Measurements from ENCODE around the gene STPG1. TPM values are rescaled to one million over a fixed set of nuclear protein-coding genes. Genes with fewer than 3 reads are reported as not detected.

The STPG1 gene
- total and polyA plus RNA-seq, 2 of the 13 experiments (the other 11 are each of a cell fraction or from before 2014, with no cell fraction given), result 3.4 to 4.3 TPM

DNA sequence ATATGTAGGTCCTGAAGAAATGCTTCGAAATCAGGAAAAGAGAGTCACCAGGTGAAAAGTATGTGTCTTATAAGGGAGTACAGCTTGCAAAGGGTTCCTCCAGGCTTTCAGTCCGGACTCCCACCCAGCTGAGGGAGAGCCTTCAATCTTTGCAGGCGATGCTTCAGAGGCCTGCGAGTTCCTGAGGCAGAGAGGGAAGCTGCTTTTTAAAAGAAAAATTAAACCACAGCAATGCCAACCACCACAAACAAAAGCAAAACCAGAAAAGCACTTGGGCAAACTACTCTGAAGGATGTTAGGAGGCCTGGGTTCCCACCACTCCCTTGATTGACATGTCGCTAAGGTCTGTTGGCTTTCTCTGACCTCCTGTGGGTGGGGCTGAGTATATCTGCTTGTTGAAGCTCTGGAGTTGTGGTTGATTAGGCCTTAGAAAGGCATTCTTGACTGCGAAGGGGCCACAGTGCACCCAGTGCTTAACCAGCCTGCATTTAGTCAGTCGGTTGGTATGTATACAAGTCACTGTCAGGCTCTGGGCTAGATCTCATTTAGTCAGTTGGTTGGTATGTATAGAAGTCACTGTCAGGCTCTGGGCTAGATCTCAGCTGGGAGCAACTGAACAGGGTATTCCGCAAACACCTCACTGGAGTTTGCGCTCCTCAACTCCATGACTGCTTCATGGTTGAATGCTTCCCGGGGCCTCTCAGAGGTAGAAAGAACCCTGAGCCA is 3.2 kb upstream of the STPG1 start (continued):
- TF ChIP-seq, protein P1, sequence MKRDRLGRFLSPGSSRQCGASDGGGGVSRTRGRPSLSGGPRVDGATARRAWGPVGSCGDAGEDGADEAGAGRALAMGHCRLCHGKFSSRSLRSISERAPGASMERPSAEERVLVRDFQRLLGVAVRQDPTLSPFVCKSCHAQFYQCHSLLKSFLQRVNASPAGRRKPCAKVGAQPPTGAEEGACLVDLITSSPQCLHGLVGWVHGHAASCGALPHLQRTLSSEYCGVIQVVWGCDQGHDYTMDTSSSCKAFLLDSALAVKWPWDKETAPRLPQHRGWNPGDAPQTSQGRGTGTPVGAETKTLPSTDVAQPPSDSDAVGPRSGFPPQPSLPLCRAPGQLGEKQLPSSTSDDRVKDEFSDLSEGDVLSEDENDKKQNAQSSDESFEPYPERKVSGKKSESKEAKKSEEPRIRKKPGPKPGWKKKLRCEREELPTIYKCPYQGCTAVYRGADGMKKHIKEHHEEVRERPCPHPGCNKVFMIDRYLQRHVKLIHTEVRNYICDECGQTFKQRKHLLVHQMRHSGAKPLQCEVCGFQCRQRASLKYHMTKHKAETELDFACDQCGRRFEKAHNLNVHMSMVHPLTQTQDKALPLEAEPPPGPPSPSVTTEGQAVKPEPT (CRISPR knock-in tag; IDR thresholded peaks at IDR 0.05; ENCODE audit: low read depth), result 0 out of 2 replicates have a peak, but pooled peaks have one; percentile 21
- TF ChIP-seq ZSCAN29 (CRISPR knock-in tag; conservative IDR thresholded peaks at IDR 0.05) (0 out of 2 replicates have a peak, but pooled peaks have one; percentile 4), TEAD3 (CRISPR knock-in tag; optimal IDR thresholded peaks at IDR 0.05; ENCODE audit: borderline replicate concordance) (peak; percentile 55), FOSL2 (CRISPR knock-in tag; IDR thresholded peaks at IDR 0.05) (peak; percentile 18; the same call in 1 of the 2 replicates), RARG (CRISPR knock-in tag; IDR thresholded peaks at IDR 0.05; ENCODE audit: low read depth) (no peak), TP53 (CRISPR knock-in tag; conservative IDR thresholded peaks at IDR 0.05) (no peak), ZNF3 (CRISPR knock-in tag; IDR thresholded peaks at IDR 0.05) (peak; percentile 84)
- TF ChIP-seq, protein P2, sequence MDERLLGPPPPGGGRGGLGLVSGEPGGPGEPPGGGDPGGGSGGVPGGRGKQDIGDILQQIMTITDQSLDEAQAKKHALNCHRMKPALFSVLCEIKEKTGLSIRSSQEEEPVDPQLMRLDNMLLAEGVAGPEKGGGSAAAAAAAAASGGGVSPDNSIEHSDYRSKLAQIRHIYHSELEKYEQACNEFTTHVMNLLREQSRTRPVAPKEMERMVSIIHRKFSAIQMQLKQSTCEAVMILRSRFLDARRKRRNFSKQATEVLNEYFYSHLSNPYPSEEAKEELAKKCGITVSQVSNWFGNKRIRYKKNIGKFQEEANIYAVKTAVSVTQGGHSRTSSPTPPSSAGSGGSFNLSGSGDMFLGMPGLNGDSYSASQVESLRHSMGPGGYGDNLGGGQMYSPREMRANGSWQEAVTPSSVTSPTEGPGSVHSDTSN (CRISPR knock-in tag; IDR thresholded peaks at IDR 0.05), result peak; percentile 57; the same call in 1 of the 2 replicates
- TF ChIP-seq, protein P3, sequence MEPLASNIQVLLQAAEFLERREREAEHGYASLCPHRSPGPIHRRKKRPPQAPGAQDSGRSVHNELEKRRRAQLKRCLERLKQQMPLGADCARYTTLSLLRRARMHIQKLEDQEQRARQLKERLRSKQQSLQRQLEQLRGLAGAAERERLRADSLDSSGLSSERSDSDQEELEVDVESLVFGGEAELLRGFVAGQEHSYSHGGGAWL (CRISPR knock-in tag; IDR thresholded peaks at IDR 0.05), result no peak
- TF ChIP-seq, protein P4, sequence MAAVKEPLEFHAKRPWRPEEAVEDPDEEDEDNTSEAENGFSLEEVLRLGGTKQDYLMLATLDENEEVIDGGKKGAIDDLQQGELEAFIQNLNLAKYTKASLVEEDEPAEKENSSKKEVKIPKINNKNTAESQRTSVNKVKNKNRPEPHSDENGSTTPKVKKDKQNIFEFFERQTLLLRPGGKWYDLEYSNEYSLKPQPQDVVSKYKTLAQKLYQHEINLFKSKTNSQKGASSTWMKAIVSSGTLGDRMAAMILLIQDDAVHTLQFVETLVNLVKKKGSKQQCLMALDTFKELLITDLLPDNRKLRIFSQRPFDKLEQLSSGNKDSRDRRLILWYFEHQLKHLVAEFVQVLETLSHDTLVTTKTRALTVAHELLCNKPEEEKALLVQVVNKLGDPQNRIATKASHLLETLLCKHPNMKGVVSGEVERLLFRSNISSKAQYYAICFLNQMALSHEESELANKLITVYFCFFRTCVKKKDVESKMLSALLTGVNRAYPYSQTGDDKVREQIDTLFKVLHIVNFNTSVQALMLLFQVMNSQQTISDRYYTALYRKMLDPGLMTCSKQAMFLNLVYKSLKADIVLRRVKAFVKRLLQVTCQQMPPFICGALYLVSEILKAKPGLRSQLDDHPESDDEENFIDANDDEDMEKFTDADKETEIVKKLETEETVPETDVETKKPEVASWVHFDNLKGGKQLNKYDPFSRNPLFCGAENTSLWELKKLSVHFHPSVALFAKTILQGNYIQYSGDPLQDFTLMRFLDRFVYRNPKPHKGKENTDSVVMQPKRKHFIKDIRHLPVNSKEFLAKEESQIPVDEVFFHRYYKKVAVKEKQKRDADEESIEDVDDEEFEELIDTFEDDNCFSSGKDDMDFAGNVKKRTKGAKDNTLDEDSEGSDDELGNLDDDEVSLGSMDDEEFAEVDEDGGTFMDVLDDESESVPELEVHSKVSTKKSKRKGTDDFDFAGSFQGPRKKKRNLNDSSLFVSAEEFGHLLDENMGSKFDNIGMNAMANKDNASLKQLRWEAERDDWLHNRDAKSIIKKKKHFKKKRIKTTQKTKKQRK (IDR thresholded peaks at IDR 0.05; ENCODE audit: low read length), result no peak

Measured in HepG2 (cell line).